Caco-2 (cell line): Measurements from ENCODE around the gene MBL2. TPM values are rescaled to one million over a fixed set of nuclear protein-coding genes. Genes with fewer than 3 reads are reported as not detected.

ENCODE experiments used
- BruUV-seq: library from RNA; stranded (reverse); fragments of 400-500 nt; replicated peaks from 2 replicates; lab custom pipeline; 2021; lab: Mats Ljungman, UMichigan
- CTCF ChIA-PET: fragments of 300-600 bp; sonication (Branson Sonifier 250); formaldehyde crosslinking; loops from one replicate; lab custom pipeline; 2022; ENCODE audit warnings: antibody characterized with exemption; lab: Charles Lee
- POLR2A ChIA-PET: fragments of 300-600 bp; sonication (Branson Sonifier 250); formaldehyde crosslinking; loops from one replicate; lab custom pipeline; 2022; ENCODE audit warnings: antibody characterized with exemption; lab: Charles Lee
- DNase-seq, 2 experiments: peaks; one replicate each; pipeline versions ENCODE4 v3.0.0 to v3.0.0-alpha.2; 2020 to 2022
- H3K27me3 ChIP-seq: replicated peaks from 2 replicates; pipeline ENCODE4 v1.6.0; 2011; ENCODE audit warnings: low read length; ENCODE audit not compliant: control insufficient read depth, insufficient read depth
- H3K36me3 ChIP-seq: 2 replicates; pipeline ENCODE4 v1.5.1; 2011; ENCODE audit warnings: low read length; ENCODE audit not compliant: control insufficient read depth, insufficient read depth
- H3K4me1 ChIP-seq: fragments of 250-450 bp; sonication (Bioruptor Pico); 2 replicates; pipeline ENCODE4 v1.5.1; 2020; ENCODE audit warnings: mild to moderate bottlenecking
- H3K4me3 ChIP-seq: 2 replicates; pipeline ENCODE4 v1.5.1; 2011; ENCODE audit warnings: low read depth, mild to moderate bottlenecking, control low read depth, low read length
- H3K9me3 ChIP-seq: fragments of 250-450 bp; sonication (Bioruptor Pico); 2 replicates; pipeline ENCODE4 v1.5.1; 2020; ENCODE audit warnings: mild to moderate bottlenecking, moderate library complexity
- H3K27ac Mint-ChIP-seq: one replicate; pipeline ENCODE4 v1.8.0; 2022; ENCODE audit warnings: mixed read lengths; ENCODE audit not compliant: unreplicated experiment
- H3K27me3 Mint-ChIP-seq: one replicate; pipeline ENCODE4 v1.8.0; 2022; ENCODE audit warnings: mixed read lengths; ENCODE audit not compliant: insufficient read depth, unreplicated experiment
- H3K36me3 Mint-ChIP-seq: one replicate; pipeline ENCODE4 v1.8.0; 2022; ENCODE audit warnings: mild to moderate bottlenecking, mixed read lengths; ENCODE audit not compliant: insufficient read depth, unreplicated experiment
- H3K4me1 Mint-ChIP-seq: one replicate; pipeline ENCODE4 v1.8.0; 2022; ENCODE audit warnings: low read depth, mixed read lengths; ENCODE audit not compliant: unreplicated experiment
- H3K4me3 Mint-ChIP-seq: one replicate; pipeline ENCODE4 v1.8.0; 2022; ENCODE audit warnings: mild to moderate bottlenecking, moderate library complexity, mixed read lengths; ENCODE audit not compliant: unreplicated experiment
- H3K9me3 Mint-ChIP-seq: one replicate; pipeline ENCODE4 v1.8.0; 2022; ENCODE audit warnings: mixed read lengths; ENCODE audit not compliant: unreplicated experiment
- intact Hi-C: fragments of 100-400 bp; cut with micrococcal nuclease; formaldehyde crosslinking; loops from one replicate; pipeline ENCODE4 v1.10.0; 2022; ENCODE audit not compliant: unreplicated experiment
- total RNA-seq: library from RNA; stranded (reverse); gene quantifications from 2 replicates; pipeline ENCODE4 v1.2.3, GENCODE V29; 2022
- TF ChIP-seq, protein P1 (sequence below), 2 experiments: fragments of 200-600 bp in 1 of 2; IDR thresholded peaks; 1 replicate in 1 of 2; 2 replicates in 1 of 2; pipeline versions ENCODE4 v1.5.1 to v1.8.0; 2011 to 2022; ENCODE audit warnings: antibody characterized with exemption in 1 of 2, control low read depth in 1 of 2, inconsistent platforms in 1 of 2, low read depth in 1 of 2, low read length in 1 of 2, mild to moderate bottlenecking in 1 of 2, moderate library complexity in 1 of 2; ENCODE audit not compliant: insufficient read depth in 1 of 2, severe bottlenecking in 1 of 2, unreplicated experiment in 1 of 2

The MBL2 gene
- total RNA-seq, 1 experiment from 2014 or later: 0.20 TPM

DNA sequence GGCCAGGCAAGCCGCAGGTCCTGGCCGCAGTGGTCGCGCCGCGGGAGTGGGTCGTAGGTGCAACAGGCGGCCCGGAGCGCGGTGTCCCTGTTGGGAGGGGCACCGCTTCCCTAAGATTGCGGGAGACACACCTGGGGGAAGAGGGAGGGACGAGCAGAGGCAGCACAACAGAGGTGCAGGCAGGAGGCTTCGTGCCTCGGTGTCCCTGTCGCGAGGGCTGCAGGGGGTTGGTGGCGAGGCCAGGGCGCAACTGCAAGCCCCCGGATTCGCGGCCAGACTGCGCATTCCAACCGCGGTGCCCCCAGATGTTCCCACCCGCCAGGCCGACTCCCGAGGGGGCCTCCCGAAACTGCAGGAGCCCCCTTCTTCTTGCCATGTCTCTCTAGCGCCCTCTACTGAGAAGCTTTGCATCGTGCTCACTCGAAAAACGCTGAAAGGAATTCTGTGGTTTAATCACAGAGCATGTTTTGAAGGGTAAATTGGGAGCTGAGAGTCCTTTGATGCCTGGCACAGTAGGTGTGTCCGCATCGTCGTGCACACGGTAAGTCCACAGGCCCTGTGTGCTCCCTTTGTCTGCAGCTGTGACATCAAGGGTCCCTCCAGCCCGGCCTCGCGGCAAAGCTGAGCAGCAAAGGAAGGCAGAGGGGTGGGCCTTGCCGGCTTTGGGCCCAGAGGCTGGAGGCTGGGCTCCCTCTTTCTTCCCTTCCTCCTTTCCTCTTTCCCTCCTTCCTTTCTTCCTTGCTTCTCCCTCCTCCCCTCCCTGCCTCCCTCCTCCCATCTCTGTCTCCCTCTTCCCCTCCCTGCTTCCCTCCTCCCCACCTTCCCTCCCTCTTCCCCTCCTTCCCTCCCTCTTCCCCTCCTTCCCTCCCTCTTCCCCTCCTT, 6.2 kb upstream of the MBL2 start:
- H3K9me3 ChIP-seq: no peaks in the 10 kb centered on the region
- Mint-ChIP-seq H3K27ac (no peak overlapping the region), H3K4me1 (peaks cover 37% of the 10 kb centered on the region), H3K4me3 (no peak overlapping the region), H3K27me3 (no peaks in the 10 kb centered on the region), H3K36me3 (no peaks in the 10 kb centered on the region), H3K9me3 (peaks cover 2% of the 10 kb centered on the region)
- H3K36me3 ChIP-seq: no peaks in the 10 kb centered on the region
- intact Hi-C loops: no loop called here
- CTCF ChIA-PET: interaction anchor here (0.5 to 3.5 kb wide), 6 partner anchors 35 to 1538 kb away, joined by 3 to 32 read pairs (median 4); no protein-coding TSS in a partner anchor
- H3K27me3 ChIP-seq: no peaks in the 10 kb centered on the region
- peak in 1 of 2 experiments; percentile 43 for DNase-seq
- no peak overlapping the region for H3K4me3 ChIP-seq
- H3K4me1 ChIP-seq: peaks cover 22% of the 10 kb centered on the region
- TF ChIP-seq, protein P1, sequence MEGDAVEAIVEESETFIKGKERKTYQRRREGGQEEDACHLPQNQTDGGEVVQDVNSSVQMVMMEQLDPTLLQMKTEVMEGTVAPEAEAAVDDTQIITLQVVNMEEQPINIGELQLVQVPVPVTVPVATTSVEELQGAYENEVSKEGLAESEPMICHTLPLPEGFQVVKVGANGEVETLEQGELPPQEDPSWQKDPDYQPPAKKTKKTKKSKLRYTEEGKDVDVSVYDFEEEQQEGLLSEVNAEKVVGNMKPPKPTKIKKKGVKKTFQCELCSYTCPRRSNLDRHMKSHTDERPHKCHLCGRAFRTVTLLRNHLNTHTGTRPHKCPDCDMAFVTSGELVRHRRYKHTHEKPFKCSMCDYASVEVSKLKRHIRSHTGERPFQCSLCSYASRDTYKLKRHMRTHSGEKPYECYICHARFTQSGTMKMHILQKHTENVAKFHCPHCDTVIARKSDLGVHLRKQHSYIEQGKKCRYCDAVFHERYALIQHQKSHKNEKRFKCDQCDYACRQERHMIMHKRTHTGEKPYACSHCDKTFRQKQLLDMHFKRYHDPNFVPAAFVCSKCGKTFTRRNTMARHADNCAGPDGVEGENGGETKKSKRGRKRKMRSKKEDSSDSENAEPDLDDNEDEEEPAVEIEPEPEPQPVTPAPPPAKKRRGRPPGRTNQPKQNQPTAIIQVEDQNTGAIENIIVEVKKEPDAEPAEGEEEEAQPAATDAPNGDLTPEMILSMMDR (IDR thresholded peaks at IDR 0.05; ENCODE audit: insufficient read depth in 1 of 2, low read depth in 1 of 2, low read length in 1 of 2, severe bottlenecking in 1 of 2, unreplicated experiment in 1 of 2): peak; percentile 12 to 58
- POLR2A ChIA-PET: interaction anchor here (0.6 kb wide), 1 partner anchor 201 kb away, joined by 3 read pairs; no protein-coding TSS in a partner anchor
- BruUV-seq: no TSS peak

DNA sequence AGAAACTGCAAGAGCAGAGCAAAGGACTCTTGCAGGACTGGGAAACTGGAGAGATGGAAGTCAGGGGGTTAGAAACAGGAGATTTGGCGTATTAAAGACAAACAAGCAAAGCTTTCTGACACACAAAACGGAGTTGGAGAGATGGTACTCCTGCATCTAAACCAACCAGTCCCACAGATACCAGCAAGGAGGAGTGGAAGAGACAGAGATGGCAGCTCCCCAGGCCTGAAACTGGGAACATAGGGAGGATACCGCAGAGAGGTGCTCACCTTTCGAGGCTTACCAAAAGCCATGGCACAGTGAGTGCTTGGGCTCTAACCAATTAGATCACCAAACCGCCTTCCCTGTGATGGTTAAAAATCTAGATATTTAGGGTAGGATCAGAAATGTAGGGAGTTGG, 4.8 kb upstream of the MBL2 start:
- no peaks in the 10 kb centered on the region for H3K36me3 Mint-ChIP-seq
- intact Hi-C loops: no loop called here

DNA sequence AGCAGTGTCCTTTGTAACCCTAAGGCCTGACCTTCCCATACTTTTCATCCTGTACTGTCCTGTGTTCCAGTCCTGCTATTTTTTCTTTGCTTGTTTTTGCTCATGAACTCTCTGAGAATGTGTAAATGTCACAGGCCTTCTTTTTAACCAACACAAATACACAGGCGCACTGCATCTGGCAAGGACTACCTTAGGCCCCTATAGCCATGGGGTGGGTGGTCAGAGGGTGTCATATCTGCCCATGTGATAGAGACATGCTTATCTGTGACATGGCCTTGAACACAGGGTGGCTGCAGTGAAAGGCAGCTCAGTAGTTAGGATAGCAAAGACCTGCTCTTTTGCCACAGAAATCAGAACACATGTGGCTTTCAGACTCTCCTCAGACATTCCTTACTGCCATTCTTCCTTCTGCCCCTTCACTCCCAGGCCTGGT, 3.9 kb upstream of the MBL2 start:
- no peak overlapping the region for H3K27ac Mint-ChIP-seq
- no peaks in the 10 kb centered on the region for H3K27me3 Mint-ChIP-seq
- ChIA-PET POLR2A (no interaction called here), CTCF (interaction anchor here (0.6 to 1.2 kb wide), 2 partner anchors 35 to 1621 kb away, joined by 3 to 5 read pairs; no protein-coding TSS in a partner anchor)
- H3K4me1 Mint-ChIP-seq: peaks cover 58% of the 10 kb centered on the region
- H3K9me3 ChIP-seq: no peaks in the 10 kb centered on the region
- H3K4me3 Mint-ChIP-seq: no peak overlapping the region
- H3K36me3 Mint-ChIP-seq: no peaks in the 10 kb centered on the region
- no peak for DNase-seq
- TF ChIP-seq, protein P1 (IDR thresholded peaks at IDR 0.05; ENCODE audit: insufficient read depth in 1 of 2, low read depth in 1 of 2, low read length in 1 of 2, severe bottlenecking in 1 of 2, unreplicated experiment in 1 of 2): no peak
- H3K27me3 ChIP-seq: no peaks in the 10 kb centered on the region
- peaks cover 13% of the 10 kb centered on the region for H3K9me3 Mint-ChIP-seq
- intact Hi-C loops: no loop called here
- H3K36me3 ChIP-seq: no peaks in the 10 kb centered on the region
- peaks cover 35% of the 10 kb centered on the region for H3K4me1 ChIP-seq
- no peak overlapping the region for H3K4me3 ChIP-seq
- BruUV-seq: no TSS peak

More for the DNA sequence above, 4.8 kb upstream of the MBL2 start:
- no TSS peak for BruUV-seq
- TF ChIP-seq, protein P1 (IDR thresholded peaks at IDR 0.05; ENCODE audit: insufficient read depth in 1 of 2, low read depth in 1 of 2, low read length in 1 of 2, severe bottlenecking in 1 of 2, unreplicated experiment in 1 of 2): no peak
- no peak overlapping the region for H3K4me3 Mint-ChIP-seq
- no peaks in the 10 kb centered on the region for H3K36me3 ChIP-seq
- peaks cover 27% of the 10 kb centered on the region for H3K4me1 ChIP-seq
- H3K4me1 Mint-ChIP-seq: peaks cover 49% of the 10 kb centered on the region
- H3K9me3 Mint-ChIP-seq: peaks cover 13% of the 10 kb centered on the region
- H3K27me3 ChIP-seq: no peaks in the 10 kb centered on the region
- H3K27ac Mint-ChIP-seq: no peak overlapping the region
- H3K9me3 ChIP-seq: no peaks in the 10 kb centered on the region
- no peaks in the 10 kb centered on the region for H3K27me3 Mint-ChIP-seq
- ChIA-PET POLR2A (no interaction called here), CTCF (interaction anchor here (1.7 to 3.5 kb wide), 2 partner anchors 37 to 40 kb away, joined by 5 to 32 read pairs; no protein-coding TSS in a partner anchor)
- H3K4me3 ChIP-seq: no peak overlapping the region
- DNase-seq: no peak
